Measurements from ENCODE around the gene UBE2D4.

UBE2D4 gene

DNA sequence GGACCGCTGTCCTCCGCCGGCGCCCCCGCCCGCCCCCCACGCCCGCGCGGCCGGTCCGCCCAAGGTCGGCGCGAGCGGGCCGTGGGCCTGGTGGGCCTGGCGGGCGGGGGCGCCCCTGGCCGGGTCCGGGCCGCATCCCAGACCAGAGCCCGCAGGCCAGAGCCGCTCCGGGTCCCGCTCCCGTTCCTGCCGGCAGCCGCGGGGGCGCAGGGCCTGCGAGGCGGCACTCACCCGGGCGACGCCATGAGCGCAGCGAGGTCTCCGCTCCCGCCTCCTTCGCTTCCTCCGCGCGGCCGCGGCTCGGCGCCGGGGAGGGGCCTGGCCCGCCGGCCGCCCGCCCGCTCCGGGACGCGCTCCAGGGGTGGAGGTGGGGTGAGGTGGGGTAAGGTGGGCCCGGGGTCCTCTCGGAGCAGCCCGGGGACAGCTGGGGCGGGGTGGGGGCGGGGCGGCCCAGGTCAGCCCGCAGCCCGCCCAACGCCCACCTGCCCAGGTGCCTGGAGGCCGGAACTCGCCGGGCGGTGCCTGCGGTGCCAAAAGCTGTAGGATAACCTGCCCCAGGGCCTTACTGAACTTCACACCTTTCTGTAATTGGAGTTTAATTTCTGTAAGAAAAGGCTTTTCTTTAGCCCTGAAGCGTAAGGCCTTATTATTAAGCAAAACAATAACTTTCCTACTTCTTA lies 19.8 kb upstream of the UBE2D4 start, which contains the start of gene URGCP:
Gene URGCP (minus strand): TSS at position 266 of the 680 bp plus-strand sequence. CDS start 21 bp downstream, at position 245.
- DNase-seq (ENCODE audit: low read depth in 2 of 2, low spot score in 1 of 2), result peak; percentile 10 to 22

DNA sequence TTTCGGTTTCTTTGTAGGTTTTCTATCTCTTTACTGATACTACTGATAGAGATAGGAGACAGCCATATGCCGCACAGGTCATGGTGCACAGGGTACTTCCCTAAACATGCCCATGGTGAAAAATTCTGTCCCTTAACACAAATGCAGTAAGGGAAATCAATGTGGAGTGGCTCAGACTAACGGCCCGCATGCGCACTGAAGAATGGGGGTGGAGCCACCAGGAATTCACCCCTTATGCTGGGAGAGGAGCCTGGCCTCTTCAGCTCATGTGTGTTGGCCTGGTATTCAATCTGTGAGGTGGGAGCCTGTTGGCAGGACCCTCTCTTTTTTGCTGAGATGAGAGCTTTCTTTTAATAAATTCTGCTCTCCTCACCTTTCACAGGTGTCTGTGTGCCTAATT lies 11.4 kb upstream of the UBE2D4 start:
- DNase-seq (ENCODE audit: low read depth in 2 of 2, low spot score in 1 of 2), result no peak

DNA sequence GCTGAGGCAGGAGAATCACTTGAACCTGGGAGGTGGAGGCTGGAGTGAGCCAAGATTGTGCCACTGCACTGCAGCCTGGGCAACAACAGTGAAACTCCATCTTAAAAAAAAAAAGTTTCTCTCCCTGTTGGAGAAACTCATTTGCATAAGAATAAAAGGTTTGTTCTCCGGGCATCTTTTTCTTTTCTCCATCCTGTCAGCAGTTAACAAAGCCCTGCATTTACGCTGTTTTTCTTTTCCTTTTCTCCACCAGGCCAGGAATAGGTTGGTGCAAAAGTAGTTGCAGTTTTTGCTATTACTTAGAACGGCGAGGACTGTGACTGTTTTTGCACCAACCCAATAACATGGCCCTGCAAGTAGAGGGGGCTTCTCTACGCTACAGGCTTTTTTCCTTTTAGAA lies 10.3 kb upstream of the UBE2D4 start:
- no peak for DNase-seq (ENCODE audit: low read depth in 2 of 2, low spot score in 1 of 2)

DNA sequence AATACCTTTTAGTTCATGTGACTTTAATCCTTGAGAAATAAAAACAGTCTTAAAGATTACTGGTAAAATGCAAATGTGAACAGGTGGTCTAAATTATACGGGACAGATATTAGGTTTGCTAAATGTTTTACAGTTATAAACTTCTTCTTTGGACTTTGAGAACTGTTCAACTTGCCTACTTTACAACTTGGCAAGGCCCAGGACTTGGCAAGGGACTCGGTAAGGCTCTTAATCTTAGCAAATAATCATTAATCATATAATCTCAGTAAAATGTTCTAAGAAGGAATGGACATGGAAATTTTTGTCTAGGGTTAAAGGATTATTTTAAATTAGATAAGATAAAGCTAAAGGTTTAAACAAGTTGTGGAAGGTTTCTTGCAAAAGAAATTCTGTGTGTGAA lies 4.8 kb upstream of the UBE2D4 start:
- DNase-seq (ENCODE audit: low read depth in 2 of 2, low spot score in 1 of 2), result no peak

DNA sequence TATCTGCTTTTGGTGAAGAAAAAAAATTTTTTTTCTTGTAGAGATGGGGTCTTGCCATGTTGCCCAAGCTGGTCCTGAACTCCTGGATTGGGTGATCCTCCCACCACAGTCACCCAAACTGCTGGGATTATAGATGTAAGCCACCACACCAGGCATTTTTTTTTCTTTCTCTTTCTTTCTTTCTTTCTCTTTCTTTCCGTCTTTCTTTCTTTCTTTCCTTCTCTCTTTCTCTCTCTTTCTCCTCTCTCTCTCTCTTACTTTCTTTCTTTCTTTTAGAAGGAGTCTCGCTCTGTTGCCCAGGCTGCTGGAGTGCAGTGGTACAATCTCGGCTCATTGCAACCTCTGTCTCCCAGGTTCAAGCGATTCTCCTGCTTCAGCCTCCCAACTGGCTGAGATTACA lies 3.5 kb upstream of the UBE2D4 start:
- no peak for DNase-seq (ENCODE audit: low read depth in 2 of 2, low spot score in 1 of 2)

DNA sequence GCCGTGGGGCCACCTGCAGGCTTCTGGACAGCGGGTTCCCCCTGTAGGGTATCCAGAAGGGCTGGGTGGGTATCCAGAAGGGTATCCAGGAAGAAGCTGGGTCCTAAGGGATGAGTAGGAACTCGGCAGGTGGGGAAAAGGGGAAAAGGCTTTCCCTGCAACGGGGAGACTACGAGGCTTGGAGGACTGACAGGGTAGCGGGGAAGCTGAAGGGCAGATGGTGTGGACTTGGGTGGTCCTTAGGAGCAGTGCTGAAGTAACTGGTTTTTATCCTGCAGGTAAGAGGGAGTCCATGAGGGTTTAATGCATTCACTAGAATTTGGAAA lies 525 bp downstream of the UBE2D4 start:
- DNase-seq (ENCODE audit: low read depth in 2 of 2, low spot score in 1 of 2), result no peak

DNA sequence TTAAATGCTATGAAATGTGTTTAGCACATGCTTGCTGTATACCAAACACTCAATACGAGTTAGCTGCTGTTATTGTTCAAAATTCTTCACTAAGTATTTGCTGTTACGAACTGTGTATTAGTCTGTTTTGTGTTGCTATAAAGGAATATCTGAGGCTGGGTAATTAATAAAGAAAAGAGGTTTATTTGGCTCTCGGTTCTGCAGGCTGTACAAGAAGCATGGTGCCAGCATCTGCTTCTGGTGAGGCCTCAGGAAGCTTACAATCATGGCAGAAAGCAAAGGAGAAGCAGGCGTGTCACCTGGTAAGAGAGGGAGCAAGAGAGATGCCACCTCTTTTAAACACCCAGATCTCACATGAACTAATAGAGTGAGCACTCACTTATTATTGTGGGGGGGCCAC lies 1.6 kb downstream of the UBE2D4 start:
- DNase-seq (ENCODE audit: low read depth in 2 of 2, low spot score in 1 of 2), result no peak

DNA sequence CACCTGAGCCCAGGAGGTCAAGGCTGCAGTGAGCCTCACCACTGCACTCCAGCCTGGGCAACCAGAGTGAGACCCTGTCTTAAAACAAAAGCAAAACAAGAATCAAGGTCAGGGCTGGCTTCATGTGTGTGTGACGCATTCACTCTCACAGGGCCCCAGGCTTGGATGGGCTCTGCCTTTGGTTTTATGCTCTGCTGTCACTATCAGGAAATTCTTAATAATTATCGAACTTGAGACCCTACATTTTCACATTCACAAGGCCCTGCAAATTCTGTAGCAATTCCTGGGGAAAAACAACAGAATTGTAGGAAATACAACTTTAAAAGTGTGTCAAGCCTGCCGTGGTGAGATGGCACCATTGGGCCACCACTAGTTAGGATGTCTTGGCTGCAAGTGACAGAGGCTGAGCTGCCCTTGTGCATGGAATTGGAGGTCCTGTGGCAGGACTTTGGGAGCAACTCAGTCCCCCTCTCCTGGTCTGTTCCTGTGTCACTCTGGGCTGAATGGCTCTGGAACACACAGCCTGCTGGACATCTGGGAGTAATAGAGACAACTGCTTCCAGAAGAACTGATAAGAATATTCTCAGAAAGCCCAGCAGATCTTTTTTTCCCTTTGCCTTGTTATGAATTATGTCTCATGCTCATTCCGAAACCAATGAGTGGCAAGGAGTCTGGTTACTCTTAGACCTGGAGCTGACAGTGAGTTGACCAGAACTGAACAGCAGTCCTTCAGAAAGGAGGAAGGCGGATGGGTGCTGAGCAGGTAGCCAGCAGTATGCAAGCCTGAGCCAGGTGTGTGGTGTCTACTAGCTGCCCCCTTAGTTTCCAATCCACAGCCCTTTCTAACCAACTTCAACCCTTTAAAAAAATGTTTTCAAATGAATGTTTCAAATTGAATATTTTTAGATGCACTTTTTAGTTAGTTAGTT lies 3.6 kb downstream of the UBE2D4 start:
- DNase-seq (ENCODE audit: low read depth in 2 of 2, low spot score in 1 of 2), result no peak

DNA sequence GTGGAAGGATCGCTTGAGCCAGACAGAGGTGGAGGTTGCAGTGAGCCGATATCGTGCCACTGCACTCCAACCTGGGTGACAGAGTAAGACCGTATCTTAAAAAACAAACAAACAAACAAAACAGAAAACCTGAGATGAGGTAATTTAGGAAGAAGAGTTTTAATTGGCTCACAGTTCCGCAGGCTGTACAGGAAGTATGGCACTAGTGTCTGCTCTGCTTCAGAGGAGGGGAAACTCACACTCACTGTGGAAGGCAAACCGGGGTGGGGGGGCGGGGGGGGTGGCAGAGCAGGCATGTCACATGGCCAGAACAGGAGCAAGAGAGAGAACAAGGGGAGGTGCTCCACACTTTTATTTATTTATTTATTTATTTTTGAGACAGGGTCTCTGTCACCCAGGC lies 5.1 kb downstream of the UBE2D4 start:
- no peak for DNase-seq (ENCODE audit: low read depth in 2 of 2, low spot score in 1 of 2)

DNA sequence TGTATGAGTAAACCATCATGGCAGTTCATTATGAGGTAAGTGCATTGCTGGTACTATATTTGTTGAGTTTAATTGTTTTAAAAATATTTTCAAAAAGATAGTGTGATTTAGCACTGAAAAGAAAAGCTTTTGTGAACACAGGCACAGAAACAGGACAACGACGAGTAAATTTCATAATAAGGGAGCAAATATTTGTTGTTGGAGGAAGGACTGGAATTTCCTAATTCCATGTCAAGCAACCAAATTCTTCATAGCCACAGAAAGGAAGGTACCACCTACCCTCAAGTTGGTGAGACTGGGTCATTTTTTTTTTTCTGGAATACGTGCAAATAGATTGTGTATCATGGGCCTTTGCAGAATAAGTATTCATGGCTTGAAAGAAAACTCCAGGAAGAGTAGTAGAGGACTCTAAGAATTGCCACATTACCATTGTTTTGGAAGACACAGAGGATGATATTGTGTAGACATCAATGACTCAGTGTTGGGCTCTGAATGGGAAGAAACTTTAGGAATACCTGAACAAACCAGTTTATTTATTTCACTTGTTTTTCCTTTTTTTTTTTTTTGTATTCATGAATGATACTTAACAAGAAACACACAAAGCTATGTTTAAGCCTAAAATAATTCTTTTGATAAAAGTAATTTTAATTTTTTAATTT lies 7.8 kb downstream of the UBE2D4 start:
- no peak for DNase-seq (ENCODE audit: low read depth in 2 of 2, low spot score in 1 of 2)

DNA sequence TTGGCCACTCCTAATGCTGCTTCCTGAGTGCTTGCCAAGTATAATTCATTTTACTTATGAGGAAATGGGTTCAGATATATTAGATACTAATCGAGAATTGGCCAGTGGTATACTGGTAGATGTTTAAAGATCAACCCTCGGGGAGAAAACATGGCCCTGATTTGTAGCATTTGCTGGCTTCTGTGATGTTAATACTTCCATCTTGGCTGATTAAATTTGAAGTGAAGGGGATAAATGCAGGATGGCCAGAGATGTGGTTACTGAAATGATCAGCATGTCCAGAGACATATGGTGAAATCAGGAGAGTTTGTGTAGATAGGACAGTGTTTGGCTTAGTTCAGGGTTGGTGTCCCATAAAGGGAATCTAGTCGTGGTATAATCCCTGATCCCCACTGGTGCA lies 11.2 kb downstream of the UBE2D4 start:
- DNase-seq (ENCODE audit: low read depth in 2 of 2, low spot score in 1 of 2), result no peak

DNA sequence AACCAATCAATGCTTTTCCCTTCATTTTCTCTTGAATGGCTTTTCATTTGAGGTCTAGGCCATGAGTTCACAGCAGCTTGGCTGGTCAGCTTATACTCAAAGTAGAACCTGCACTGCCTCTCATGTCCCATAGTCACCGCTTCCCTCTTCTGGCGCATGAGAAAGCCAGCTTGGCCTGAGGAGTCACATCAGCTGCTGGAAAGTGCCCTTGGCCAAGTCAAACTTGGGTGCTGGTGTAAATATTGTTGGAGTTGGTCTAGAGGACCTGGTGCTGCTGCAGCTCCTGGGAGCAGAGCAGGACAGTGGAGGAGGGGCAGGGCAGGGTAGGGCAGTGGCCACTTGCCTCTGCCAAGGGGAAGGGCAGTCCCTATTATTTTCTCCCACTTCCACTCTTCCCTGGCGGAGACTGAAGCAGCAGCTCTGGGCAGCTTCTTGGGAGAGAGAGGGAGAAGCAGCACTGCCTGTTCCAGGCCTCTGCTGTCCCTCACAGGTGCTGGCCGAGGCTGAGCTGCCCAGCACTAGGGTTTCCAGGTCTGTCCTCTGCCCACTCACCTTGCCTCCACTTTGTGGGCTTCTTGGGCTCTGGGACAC lies 12.8 kb downstream of the UBE2D4 start:
- no peak for DNase-seq (ENCODE audit: low read depth in 2 of 2, low spot score in 1 of 2)

DNA sequence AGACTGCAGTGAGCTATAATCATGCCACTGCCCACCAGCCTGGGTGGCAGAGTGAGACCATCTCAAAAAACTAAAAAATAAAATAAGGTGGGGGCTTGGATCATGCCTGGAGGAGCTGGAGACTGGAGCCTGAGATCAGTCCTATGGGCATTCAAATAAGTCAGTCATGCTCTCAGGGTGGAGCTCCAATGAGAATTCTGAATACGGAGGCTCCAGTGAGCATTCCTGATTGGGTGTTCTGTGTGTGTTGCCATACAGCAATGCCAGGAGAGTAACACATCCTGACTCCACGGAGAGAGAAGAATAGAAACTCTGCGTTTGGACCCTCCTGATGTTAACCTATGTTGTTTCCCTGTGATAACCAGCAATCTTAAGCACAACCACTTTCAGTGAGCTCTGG lies 16.0 kb downstream of the UBE2D4 start:
- DNase-seq (ENCODE audit: low read depth in 2 of 2, low spot score in 1 of 2), result no peak

DNA sequence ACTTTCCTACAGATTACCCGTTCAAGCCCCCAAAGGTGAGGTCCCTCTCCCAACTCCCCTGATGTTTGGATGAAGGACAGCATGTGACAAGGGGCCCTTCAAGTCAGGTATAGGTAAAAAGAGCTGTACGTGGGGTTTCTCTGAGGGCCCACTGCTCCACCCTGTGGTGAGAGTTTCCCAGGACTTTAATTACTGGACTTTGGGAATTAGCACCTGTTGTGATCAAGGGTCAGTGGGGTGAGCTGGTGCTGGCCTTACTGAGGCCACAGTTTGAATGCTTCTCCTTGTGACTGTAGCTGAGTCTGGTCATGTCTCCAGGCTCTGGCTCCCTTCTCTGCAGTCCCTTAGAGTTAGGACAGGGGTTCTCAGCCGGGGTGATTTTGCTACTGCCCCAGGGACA lies 16.8 kb downstream of the UBE2D4 start:
- DNase-seq (ENCODE audit: low read depth in 2 of 2, low spot score in 1 of 2), result no peak

DNA sequence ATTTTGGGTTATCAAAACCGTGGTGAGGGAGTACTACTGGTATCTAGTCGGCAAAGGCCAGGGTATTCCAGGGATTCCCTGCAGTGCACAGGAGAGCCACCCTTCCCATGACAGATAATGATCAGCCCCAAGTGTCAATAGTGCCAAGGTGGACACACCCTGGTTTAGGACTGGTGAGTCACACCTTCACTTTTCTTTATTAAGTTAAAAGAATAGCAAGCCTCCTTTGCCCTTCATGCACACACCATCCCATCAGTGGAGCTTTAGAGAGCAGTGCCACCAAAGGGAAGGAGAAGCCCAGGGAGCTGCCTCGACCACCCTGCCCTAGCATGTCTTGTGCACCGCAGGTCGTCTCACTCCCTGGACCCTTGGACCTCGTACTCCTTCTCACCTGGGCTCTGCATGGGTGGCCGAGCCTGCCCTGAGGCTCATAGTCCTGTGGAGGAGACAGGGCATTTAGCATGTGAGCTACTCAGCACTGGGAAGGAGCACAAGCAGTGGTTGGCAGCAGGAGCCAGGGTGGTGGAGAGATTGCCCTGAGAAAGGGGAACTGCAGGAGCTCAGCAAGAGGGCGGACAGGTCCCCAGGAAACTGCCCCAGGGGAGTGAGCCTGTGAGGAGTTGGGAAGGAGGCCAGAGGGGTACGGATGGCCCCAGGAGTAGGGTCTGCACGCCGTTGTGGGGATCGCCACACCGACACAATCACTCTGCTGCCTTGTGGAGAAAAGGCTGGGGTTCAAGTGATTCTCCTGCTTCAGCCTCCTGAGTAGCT lies 17.4 kb downstream of the UBE2D4 start:
- DNase-seq (ENCODE audit: low read depth in 2 of 2, low spot score in 1 of 2), result no peak

DNA sequence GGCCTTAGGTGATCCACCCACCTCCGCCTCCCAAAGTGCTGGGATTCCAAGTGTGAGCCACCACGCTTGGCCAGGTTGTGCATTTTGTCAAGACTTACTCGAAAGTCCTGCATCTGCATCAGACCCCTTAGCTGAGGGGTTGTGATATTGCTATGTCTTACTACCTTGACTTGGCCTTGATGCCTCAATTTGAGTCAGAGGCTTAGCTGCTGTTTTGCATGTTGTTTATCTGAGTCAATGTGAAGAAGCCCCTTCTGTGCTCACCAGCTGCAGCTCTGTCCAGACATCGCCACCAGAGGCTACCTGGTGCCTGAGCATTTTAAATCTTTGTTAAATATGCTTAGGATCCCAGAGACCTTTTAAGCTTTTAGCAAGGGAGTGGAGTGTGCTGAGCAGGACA lies 18.1 kb downstream of the UBE2D4 start:
- DNase-seq (ENCODE audit: low read depth in 2 of 2, low spot score in 1 of 2), result no peak

DNA sequence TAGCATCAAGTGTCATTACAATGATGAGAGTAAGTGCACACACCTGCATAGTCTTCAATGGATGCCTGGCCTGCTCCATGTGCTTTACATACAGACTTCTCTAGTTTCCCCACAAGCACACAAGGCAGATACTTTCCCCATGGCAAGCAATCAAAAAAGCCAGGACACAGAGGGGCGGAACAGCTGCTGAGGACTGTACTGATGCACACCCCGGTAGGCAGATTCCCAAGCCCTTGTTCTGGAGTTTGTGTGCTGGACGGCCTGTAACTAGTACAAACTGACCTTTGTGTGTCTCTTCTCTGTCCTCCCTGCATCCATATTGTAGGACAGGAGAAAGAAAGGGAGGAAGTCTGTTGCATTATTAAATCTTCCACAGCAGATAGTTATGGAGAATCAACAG lies 25.8 kb downstream of the UBE2D4 start:
- DNase-seq (ENCODE audit: low read depth in 2 of 2, low spot score in 1 of 2), result no peak

DNA sequence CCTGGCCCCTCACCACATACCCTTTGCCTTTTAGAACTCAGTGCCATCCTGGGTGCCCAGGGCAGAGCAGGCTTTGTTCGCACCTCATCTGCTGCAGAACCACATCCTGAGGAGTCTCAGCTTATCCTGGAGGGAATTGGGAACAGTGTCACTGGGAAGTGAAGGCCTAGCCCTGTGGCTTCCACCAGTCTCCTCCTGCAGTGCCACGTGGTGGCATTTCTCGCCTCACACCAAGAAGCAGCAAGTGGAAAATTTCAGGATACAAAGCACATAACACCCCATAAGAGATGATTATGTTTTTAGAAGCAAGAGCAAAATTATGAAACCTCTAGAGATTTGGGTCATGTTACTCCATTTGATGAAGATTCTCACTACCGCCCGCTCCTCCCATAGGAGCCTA lies 26.8 kb downstream of the UBE2D4 start:
- DNase-seq (ENCODE audit: low read depth in 2 of 2, low spot score in 1 of 2), result no peak

DNA sequence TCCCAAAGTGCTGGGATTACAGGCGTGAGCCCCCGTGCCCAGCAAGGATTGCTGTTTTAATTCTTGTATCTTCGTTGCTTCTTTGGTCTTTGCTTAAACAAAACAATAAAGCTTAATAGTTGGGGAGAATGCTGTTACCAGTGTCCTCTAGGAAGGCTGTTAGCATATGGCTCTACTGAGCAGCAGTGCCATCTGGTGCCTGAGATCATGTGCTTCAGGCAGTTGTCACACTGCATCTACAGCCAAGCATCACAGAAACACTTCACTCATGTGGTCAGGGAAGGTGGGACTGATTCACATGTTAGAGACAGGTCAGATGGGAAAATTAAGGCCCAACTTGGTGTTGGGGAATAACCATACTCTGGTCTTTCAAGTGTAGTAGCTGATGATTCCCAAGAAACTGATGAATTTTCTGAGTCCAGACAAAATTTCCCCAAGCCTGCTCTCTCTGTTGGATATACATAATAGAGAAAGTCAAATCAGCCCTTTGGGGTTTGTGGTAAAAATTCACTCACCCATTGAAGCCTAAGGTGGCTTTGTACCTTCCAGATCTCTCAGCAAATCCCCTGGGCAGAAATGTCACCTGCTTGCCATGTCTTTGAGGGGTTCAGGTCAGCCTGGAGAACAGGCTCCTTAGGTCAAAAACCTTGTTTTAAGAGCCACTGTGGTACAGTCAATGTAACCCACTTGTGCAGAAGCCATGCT lies 28.4 kb downstream of the UBE2D4 start:
- no peak for DNase-seq (ENCODE audit: low read depth in 2 of 2, low spot score in 1 of 2)

DNA sequence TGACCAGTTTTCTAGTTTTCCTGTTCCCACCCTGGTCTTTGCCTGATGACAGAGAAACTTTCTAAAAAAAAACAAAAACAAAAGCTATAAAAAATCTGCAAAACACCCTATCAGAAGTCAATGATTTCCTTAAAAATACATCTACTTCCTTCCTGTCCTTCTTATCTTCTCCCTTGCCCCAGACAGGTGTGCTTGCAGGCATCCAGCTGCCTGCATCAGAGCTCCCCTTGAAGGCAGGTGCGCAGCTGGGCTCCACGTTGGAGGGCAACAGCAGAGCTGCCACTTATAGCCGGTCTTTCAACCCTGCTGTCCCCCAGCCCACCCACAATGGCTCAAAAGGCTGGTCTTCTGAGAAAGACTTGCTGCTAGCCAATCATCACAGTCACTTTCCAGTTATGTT lies 29.8 kb downstream of the UBE2D4 start:
- DNase-seq (ENCODE audit: low read depth in 2 of 2, low spot score in 1 of 2), result no peak

All from stimulated activated CD8-positive, alpha-beta memory T cell treated with anti-CD3 and anti-CD28 coated beads, Interleukin-4, amount 100 ng/mL, for 1 hour (primary cell).